CD4-positive, alpha-beta T cell treated with Interferon alpha-2 for 1 hour (primary cell): Measurements from ENCODE around the gene BSDC1.

Source experiments
- DNase-seq, 2 donors: peaks; one replicate each; pipeline ENCODE4 v3.0.0-alpha.2; 2020 to 2022

BSDC1 gene

DNA sequence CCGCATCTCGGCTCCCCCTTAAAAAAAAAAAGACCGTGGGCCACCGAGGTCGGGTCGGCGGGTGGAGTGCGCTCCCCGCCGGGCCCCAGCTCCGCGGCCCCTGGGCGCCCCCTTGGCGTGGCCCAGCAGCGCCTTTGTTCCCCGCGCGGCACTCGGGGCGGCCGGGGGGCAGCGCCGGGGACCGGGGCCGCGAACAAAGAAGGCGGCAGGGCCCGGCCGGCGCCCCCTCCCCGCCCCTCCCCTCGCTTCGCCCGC, 58.8 kb downstream of the BSDC1 start:
- DNase-seq, result no peak

DNA sequence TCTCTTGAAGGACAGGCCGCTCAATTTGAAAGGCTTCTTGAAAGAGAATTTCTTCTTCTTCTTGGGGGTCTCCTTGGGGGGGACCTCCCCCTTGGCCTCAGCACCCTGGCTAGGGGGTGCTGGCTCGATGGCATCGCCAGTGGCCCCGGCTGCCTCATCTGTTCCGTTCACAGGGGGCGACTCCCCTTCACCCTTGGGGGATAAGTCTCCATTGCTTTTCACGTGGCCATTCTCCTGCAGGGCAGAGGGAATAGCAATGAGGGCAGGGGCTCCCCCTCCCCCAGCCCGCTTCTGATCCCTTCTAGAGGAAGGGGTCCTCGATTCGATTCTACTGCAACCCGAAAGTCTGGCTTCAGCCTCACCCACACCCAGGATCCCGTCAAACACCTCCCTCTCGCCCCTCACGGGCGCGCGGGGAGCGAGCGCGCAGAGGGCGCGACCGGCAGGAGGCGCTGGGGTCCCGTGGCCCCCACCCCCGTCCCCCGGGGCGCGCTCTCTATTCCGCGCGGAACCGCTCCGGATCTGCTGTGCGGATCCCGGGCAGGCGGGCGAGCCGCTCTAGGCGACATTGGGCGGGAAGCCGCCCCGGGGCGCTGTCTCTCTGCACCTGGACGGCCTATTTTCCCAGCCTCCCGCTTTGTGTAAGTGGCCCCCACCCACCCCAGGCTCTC, 59.2 kb downstream of the BSDC1 start:
- peak; percentile 65 to 77 for DNase-seq

DNA sequence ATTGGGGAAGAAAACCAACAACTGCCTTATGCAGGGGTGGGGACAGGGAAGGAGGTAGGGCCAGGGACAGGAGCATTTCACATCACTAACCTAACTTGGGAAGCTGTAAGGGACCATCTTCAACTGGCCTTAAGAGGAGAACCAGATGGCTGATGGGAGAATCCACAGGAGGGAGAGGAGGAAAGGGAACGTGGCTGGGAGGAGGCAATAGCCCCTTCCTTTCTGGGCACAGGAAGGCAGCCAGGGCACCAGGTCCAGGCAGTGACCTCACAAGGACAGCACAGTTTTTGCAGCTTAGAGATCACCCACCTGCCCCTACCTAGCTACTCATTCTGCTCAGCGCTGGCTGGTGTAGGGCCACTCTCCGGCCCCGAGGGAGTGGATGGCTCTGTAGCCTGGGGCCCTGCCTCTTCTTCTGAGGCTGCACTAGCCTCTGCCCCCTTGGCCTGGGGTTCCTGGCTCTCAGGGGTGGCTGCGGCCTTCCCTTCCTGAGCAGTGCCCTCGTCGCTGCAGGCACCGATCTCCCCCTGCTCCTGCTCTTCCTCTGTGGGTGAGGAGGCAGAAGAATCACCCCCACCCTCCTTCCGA, 59.9 kb downstream of the BSDC1 start:
- no peak for DNase-seq

DNA sequence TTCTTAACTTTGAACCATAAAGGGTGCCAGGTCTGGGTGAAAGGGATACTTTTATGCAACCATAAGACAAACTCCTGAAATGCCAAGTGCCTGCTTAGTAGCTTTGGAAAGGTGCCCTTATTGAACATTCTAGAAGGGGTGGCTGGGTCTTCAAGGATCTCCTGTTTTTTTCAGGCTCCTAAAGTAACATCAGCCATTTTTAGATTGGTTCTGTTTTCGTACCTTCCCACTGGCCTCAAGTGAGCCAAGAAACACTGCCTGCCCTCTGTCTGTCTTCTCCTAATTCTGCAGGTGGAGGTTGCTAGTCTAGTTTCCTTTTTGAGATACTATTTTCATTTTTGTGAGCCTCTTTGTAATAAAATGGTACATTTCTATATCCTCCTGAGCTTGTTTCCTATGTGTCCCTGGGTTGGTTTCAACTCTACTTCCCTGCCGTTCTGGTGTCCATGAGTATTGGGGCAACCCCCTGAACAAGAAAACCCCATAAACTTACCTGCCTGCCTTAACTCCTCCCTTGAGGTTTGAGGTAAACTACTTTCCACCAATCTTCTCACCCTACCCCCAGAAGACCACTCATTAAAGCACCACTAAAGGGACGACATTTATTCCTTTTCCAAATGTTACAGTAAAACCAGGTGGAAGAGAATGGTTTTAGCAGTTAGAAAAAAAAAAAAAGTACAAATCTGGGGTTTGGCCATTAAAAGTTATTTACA, 60.8 kb downstream of the BSDC1 start:
- DNase-seq, result no peak

DNA sequence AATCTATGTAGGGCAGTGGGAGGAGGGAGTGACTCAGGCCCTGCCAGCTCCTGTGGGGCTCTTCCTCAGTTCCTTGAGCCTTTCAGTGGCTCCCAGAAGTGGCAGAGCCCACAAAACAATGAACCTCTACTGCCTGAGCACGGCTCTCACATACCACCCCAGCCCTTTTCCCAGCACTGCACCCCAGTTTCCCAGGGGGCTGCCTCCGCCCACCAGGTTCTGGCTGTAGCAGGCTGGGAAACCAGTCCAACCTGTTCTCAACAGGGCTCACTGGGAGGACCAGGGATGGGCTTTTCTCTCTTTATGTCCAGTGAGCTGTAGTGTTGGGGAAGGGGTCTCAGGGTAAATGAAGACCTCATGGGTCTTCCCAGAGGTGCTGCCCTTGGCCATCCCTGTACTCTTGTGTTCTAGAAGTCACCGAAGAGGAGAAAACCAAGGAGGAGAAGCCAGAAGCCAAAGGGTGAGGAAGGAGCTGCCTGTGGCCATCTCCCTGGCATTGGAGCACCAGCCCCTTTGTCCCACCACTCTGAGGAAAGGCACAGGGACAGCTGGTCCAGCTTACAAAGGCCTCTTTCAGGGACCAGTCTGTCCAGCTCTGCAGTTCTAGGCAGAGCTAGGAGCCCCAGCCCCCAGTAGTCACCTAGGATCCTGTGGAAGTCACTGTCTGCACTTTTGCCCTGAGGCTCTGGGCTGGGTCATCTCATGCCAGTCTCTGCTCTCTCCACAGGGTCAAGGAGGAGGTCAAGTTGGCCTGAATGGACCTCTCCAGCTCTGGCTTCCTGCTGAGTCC, 61.8 kb downstream of the BSDC1 start:
- no peak for DNase-seq

DNA sequence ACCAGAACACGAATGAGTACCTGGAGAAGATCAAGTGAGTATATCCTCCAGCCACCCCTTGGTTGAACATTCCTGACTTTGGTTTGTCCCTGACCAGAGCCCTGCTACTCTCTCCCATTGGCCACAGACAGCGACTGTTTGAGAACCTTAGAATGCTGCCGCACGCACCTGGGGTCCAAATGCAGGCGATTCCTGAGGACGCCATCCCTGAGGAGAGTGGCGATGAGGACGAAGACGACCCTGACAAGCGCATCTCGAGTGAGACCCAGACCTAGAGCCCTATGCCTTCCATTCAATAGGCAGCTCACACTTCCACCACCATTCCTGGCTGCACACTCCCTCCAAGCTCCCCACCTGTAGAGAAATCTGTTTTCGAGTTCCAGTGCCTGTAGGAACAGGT, 62.7 kb downstream of the BSDC1 start:
- no peak for DNase-seq

DNA sequence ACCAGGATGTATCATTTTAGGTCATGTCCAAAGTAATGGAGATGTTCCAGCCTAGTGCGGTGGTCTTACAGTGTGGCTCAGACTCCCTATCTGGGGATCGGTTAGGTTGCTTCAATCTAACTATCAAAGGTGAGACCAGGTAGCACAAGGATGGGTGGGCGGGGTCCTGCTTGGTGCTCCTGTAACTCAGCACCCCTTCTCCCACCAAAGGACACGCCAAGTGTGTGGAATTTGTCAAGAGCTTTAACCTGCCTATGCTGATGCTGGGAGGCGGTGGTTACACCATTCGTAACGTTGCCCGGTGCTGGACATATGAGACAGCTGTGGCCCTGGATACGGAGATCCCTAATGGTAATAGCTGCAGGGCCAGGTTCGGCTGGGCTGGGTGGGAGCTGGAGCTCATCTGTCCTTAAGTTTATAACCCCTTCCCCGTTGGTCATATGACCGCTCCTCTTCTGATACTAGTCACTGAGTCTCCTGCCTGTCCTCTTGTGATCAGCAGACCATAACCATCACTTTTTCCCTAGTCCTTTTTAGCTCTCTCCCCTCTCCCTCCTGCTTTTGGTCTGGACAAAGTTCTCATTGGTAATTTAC, 63.6 kb downstream of the BSDC1 start:
- no peak for DNase-seq

DNA sequence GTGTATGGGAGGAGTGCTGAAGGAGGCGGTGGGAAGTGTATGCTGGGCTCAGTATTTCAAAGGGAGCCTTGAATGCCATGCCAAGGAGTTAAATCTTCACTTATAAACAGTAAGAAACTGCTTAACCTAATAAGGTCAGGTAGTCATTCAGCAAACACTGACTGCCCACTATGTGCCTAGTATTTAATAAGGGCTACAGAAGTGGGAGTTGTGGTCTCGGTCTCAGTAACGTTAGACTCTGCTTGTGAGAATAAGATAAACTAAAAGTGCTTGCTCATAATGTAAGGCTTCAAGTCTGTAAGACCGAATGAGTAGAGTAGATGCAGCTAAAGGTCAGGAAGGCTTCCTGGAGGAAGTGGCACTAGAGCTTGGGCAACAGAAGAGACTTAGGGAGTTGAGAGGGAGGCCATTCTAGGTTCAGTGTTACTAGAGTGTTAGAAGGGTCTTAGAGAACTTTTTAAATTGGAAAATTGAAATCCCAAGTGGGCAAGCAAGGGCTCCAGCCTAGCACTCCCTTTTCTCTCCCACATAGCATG, 64.2 kb downstream of the BSDC1 start:
- no peak for DNase-seq

DNA sequence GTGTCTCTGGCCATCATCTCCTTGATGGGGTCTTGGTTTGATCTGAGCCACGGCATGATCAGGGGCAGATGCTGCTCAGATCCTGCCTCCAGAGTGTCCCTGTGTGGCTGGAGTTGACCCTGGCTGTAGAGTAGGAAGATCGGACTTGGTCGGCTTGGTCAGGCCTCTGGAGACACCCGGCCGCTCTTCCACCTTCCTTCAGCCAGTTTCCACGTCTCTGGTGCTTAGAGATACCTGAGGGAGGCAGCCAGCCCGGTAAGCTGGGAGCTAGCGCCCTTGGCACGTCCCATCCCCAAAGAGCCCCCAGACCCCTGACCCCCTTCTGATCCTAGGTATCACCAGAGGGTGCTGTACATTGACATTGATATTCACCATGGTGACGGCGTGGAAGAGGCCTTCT, 67.0 kb downstream of the BSDC1 start:
- no peak for DNase-seq

DNA sequence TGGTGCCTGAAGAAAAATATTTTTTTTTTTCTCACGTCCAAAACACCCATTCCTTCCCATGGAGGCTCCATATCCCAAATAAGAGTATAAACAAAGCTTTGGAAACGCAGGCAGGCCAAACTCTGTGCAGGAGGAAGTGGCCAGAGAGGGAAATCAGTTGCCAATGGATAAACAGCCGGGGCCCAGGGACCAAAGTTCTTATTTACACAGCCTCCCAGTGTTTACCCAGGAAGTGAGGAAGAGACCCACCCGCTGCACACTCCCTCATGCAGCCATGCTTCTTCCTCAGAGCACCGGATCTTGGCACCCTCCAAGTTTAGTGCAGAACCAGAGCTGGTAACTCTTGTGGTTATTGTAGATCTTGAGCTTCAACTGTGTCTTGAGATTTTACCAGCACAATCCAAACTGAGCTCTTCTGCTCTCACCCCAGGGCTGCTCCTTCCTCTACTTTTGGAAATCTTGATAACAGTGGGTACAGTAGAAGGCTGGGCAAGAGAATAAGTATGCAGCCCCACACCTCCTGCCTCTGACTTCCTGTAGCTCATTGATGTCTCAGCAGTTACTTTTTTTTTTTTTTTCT, 72.4 kb downstream of the BSDC1 start:
- peak in 1 of 2 donors; percentile 55 for DNase-seq

DNA sequence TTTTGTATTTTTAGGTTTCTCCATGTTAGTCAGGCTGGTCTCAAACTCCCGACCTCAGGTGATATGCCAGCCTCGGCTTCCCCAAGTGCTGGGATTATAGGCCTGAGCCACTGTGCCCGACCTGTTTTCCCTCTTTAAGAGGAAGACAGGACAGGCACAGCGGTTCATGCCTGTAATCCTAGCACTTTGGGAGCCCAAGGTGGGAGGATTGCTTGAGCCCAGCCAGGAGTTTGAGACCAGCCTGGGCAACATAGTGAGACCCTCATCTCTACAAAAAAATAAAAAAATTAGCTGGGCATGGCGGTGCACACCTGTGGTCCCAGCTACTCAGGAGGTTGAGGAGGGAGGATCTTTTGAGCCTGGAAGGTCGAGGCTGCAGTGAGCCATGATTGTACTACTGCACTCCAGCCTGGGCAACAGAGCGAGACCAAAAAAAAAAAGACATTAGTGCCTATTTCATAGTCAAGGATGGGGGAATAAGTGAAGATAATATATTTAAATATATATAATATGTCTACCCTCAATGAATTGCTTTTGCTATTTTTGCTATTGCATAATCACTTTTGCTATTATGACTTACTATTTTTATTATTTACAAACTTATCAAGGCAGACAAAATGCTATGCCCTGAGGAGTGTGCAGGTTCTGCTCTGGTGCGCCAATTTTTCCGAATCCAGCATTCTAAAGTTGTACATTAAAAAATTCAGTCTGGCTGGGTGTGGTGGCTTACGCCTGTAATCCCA, 75.9 kb downstream of the BSDC1 start:
- DNase-seq, result no peak

DNA sequence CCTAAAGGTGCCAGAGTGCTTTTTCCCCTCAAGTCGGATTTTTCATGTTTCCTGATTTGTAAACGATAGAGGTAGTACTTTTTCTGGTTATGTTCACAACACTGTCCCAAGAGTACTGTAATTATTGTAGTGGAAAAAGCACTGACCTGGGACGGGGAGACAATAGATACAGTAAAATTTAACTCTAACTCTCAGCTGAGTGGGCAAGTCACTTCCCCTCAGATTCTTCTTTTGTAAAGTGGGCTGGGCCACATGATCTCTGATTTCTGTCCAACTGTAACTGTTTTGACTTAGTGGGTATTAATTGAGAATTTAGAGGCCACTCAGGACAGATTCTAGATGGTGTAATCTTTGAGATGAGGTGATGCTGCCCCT, 77.4 kb downstream of the BSDC1 start:
- DNase-seq, result no peak
